Inferior parietal cortex (tissue), 1 donor: ENCODE results near the gene RARRES2.

Experiments used
- DNase-seq: peaks from one replicate; pipeline ENCODE4 v3.0.0-alpha.2; 2016; ENCODE audit errors: extremely low spot score

RARRES2 gene

DNA sequence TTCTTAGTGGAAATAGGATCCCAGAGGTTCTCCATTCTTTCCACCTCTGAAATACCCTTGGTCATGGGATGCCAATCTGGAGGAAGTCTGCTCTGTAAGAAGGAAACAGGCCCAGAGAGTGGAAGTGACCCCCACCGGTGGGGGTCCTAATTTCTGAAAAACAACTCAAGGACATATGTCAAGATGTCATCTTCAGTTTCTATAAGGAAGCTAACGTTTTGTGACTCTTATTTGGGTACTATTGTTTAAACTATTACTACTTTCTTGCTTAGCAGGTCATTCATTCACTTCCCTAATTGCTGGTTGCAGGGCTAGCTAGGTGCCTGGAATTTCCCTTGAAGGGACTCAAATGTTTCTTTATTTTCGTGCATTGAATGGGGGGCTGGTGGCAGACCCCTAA lies 35.8 kb upstream of the RARRES2 start:
- no peak for DNase-seq

DNA sequence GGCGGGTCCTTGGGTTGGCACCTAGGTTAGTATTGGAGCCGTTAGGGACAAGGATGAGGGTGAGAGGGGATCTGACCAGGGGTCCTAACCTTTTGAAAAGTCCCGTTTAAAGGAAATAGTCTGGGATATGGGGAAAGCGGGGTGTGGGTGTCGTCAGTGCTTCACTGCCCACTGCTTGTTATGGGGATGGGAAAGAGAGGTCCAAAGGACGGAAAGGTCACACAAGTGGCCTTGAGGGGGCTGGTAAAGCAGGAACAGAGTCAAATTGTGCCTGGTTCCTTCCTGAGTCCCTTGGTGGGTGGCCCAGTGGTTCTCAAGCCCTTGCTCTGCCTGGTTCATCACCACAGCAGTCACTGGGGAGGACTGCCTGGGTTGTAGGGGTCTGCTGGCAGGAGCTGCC lies 35.1 kb upstream of the RARRES2 start:
- no peak for DNase-seq

DNA sequence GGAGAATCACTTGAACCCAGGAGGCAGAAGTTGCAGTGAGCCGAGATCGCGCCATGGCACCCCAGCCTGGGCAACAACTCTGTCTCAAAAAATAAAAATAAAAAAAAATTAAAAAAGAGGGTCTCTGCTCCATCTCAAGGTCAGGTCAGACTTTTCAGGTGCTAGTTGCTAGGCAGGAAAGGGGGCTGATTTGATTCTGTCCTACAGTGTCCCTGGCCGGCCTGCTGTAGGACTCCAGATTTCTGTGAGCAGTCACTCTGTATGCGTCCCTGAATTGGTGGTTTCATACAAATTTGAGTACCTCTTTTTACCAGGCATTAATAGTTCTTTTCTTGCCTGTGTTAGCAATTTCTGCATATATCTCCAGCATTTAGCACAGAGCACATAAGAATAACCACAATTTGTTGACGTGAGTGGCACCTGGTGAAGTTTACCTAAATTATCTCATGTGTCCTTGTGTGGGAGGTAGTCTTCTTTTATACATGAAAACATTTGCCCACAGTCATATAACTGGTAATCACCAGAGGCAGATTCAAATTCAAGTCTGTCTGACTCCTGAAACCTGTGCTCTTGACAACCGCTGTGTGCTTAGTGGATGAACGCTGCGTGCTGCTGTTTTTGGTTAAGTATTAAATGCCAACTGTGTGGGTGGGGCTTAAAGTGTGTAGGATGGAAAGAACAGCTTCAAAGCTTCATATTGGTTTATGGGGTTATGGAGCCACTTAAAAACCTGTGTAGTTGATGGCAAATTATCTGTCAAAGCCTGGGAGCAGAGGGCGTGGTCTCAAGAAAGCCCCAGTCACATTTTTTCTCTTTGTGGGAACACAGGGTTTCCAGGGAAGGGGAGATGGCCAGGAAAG lies 34.5 kb upstream of the RARRES2 start:
- no peak for DNase-seq

DNA sequence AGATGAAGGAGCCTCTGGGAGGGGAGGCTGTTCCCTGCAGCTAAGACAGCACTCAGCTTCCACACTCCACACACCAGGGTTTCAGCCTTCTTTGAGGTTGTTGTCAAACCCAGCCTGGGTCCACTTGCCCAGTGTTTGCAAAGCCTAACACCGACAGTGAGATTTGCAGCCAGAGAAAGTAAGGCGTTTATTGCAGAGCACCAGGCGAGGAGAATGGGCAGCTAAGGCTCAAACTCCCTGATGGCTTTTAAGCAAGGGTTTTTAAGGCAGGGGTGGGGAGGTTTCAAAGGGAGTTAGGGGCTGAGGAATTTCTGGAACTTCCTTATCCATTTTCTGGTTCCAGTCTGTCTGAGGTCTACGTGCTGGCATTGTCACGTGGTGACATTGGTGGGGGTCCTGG lies 33.0 kb upstream of the RARRES2 start:
- no peak for DNase-seq

DNA sequence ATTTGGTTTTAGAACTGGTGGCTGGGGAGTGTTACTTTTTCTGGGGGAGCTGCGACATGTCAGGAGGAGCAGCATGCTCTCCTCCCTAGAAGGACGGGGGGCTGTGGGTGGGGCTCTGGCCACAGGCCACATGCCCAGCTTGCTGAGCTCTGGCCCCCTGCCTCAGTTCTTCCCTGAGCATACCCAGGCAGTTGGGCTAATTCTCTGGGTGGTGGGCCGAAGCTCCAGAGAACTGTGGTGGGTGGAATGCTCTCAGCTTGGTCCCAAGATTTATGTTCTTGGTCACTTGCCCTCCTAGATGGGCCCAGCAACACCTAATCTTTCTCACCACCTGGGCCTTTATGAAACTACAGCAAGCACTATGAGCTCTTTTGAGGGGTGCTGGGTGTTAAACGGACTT lies 32.6 kb upstream of the RARRES2 start:
- DNase-seq: no peak

DNA sequence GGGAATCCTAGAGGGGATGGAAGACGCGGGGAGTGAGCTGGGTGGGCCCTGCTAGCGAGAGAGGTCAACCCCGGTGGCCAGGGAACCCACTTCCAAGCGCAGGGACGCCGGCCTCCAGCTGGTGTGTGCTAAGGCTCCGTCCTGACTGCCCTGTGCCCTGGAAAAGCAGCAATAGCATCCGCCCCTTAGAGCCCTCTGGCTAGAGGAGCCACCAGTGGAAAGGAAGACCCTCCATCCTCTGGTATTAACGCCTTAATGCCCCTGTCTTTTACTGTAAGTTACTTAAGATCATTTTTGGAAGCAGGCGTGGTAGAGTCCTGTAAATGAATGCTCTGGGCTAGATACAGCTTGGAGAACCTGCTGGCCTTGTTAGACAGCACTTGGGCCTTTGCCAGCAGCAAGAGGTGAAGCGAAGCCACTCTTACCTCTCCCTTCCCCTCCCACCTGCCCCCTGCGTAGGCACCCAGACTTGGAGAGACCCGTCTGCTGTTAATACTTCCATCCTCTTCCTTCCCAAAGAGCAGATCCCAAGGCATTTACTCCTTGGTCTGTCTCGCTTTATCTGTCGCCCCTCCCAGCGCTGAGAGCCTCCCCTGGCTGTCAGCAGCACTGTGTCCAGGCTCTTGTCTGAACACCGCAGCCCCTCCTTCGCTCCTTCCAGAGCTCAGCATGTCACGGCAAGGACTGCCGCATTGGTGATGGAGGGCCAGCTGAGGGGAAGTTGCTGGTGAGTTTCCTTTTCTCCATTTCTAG lies 31.8 kb upstream of the RARRES2 start:
- DNase-seq: no peak

DNA sequence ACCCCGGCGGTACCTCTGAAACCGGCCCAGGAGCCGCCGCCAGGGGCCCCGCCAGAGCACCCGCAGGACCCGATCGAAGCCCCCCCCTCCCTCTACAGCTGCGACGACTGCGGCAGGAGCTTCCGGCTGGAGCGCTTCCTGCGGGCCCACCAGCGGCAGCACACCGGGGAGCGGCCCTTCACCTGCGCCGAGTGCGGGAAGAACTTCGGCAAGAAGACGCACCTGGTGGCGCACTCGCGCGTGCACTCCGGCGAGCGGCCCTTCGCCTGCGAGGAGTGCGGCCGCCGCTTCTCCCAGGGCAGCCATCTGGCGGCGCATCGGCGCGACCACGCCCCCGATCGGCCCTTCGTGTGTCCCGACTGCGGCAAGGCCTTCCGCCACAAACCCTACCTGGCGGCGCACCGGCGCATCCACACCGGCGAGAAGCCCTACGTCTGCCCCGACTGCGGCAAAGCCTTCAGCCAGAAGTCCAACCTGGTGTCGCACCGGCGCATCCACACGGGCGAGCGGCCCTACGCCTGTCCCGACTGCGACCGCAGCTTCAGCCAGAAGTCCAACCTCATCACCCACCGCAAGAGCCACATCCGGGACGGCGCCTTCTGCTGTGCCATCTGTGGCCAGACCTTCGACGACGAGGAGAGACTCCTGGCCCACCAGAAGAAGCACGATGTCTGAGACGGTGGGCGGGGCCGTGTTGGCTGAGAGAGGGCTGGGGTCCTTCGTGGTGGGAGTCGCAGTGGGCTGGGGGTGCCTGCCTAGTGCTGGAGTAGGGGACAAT lies 31.0 kb upstream of the RARRES2 start:
- no peak for DNase-seq

DNA sequence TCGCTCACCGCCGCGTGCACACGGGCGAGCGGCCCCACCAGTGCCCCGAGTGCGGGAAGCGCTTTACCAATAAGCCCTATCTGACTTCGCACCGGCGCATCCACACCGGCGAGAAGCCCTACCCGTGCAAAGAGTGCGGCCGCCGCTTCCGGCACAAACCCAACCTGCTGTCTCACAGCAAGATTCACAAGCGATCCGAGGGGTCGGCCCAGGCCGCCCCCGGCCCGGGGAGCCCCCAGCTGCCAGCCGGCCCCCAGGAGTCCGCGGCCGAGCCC lies 30.5 kb upstream of the RARRES2 start:
- DNase-seq: no peak

DNA sequence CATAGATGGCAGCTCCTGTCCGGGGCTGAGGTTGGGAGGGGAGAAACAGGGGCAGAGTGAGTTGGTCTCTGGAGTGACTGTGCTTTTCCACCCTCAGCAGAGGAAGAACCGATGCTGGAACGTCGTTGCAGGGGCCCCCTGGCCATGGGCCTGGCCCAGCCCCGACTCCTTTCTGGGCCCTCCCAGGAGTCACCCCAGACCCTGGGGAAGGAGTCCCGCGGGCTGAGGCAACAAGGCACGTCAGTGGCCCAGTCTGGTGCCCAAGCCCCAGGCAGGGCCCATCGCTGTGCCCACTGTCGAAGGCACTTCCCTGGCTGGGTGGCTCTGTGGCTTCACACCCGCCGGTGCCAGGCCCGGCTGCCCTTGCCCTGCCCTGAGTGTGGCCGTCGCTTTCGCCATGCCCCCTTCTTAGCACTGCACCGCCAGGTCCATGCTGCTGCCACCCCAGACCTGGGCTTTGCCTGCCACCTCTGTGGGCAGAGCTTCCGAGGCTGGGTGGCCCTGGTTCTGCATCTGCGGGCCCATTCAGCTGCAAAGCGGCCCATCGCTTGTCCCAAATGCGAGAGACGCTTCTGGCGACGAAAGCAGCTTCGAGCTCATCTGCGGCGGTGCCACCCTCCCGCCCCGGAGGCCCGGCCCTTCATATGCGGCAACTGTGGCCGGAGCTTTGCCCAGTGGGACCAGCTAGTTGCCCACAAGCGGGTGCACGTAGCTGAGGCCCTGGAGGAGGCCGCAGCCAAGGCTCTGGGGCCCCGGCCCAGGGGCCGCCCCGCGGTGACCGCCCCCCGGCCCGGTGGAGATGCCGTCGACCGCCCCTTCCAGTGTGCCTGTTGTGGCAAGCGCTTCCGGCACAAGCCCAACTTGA lies 29.9 kb upstream of the RARRES2 start:
- DNase-seq: no peak

DNA sequence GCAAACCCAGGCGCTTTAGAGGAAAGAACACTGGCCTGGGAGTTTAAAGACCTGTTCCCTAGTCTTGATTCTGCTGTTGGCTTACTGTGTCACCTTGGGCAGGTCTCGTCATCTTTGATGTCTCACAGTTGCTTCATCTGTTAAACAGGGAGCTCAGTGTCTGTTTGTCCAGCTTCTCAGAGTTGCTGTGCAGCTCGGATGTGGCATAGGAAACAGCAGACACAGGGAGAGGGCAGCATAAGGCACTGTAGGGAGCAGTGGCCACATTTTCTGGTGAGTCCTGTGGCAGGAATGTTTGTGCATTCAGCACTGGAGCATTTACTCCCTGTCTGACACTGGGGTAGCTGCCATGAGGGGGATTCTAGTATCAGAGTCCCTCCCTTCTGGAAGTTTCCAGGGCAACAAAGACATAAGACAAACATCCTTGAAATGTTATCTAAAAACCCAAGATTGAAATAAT lies 29.2 kb upstream of the RARRES2 start:
- DNase-seq: no peak

DNA sequence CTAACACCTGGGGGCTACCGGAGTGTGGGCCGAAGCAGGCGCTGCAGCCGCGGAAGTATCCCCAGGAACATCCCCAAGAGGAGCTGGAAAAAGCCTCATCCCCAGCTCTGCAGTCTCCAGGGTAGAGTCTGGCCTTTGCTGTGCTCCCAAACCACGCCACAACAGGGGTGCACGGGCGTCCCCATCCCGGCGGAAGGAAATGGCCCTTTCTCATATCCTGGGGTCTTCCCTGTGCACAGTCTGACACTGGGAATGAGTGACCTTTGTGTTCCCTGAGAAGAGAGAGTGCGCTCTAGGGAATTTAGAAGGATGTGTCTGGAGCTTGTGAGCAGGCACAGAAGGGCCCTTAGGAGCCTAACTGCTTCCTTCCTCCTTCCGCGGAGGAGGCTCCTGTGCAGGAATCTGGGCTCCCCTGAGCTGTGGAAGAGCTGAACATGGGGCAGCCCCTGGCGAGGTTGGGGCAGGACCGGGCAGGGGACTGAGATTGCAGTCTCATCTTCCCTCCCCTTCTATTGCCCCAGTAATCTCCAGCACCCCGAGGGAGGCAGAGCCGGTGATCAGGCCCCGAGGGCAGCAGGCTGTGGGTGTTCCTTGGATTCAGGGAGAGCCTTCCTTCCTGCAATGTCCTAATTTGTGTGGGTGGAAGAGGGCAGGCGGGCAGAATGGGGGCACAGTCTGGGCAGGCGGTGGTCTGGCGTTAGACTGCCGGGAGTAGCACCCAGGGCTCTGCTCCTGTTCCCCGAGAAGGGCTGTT lies 28.5 kb upstream of the RARRES2 start:
- DNase-seq: no peak

DNA sequence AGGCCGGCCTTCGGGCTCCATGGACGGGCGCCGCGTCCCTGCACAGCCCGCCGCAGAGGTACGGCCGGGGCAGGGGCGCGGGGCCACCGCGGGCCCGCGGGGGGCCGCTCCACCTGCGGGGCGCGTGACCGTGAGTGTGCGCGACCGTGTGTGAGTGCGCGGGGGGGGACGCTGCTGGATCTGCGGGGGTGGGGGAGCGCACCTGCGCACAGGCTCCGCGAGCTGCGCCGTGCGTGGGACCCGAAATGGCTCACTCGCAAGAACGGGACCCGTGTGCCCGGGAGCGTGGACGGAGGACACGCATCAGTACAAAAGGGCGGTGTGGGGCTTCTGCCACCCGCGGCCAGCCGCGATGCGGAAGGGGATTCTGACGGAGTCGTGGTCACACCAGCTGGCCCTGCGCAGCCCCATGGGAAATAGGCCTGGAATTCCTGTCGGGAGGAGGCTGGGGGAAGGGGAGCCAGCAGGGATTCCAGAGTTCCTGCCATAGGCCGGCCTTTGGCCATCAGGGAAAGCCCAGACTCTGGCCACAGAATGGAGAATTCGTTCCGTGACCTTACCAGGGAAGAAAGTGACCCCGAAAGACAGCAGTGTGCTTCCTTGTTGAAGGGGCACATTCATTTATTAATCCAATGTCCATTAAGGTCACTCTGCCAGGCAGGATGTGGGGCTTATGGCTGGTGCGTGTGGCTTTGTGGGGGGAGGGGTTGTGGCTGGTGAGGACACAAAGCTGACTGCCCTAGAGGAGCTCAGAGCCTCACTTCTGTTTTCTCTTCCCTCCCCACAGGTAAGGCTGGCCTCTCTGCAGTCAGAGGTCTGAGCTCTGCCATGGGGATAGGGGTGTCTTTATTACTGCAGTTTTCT lies 27.7 kb upstream of the RARRES2 start:
- DNase-seq: no peak

DNA sequence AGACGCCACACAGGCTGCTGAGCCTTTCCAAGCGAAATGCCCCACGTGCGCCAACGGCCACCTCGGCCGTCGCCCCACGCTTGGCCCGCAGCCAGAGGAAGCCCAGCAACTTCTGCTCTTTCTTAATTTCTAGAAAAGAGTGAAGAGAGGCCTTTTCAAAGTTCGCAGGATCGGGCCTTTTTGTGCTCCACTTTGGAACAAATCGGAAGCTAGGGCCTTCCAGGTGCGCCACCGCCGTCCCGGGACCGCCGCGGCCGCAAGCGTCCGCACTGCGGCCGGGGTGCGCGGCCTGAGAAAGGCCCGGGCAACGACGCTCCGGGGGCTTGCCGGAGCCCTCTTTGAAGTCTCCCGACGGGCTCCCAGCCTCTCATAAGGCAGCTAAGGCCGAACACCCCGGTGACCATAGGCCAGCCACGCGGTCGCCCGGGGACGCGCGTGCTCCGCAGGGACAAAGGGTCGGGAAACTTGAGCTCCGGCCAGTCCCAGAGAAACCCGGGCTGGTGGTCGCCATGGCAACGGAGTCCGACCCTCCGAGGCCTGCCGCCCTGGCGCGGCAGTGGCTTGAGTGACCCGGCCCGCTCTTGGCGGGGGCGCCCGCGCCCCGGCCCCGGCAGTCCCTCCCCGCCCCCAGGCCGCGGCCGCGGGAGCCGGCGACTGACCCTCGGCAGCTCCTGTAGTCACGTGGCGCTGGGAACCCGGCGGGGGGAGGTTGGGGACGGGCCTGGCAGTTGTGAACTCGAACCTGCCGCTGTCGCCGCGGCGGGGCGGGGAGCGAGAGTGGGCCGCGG lies 26.9 kb upstream of the RARRES2 start, which contains the start of gene REPIN1:
TSS of gene REPIN1 (plus strand) at position 727 of the 788 bp plus-strand sequence. CDS start 890 bp downstream, outside the sequence.
- peak; percentile 81 for DNase-seq

DNA sequence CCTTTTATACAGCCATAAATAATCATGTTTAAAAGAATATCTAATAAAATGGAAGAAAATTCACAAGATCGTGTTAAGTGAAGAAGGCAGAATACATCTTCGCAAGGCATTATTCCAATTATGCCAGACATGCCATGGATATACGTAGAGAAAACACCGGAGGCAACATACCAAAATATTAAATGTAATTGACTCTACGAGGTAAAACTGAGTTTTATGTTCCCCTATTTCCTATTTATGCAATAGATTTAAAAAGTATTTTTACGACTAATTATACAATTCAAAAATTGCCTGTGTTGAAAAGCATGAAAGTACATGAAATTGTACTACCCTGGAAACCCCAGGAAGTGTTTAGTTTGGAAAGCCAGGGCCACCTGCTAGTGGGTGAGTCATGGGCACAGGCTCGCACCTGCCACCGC lies 26.3 kb upstream of the RARRES2 start:
- DNase-seq: no peak

DNA sequence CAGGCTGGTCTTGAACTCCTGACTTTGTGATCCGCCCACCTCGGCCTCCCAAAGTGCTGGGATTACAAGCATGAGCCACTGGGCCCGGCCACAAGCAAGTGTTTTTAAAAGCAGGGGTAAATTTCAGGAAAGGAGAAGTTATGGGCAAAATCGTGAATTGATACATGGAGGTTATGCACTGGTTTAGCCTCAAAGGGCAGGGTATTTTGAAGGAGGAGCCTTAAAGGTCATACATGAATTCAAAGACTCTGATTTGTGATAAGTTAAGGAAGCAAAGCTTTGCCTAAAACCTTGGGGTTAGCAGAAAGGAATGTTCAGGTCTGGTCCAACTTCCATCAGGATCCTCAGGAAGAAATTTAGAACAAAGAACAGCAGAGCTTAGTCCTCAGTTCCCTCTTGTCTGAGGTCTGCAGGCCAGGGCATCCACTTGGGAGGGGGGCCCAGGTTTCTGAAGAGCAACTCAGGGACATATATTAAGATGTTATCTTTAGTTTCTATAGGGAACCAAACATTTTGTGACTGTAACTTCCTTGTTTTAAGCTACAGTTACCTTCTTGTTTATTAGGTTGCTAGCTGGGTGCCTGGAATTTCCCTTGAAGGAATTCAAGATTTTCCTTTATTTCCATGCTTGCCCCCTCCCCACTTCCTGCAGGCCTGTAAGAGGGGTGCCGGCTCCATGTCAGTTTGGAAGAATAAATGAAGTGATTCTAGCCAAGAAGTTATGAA lies 24.4 kb upstream of the RARRES2 start:
- DNase-seq: no peak

DNA sequence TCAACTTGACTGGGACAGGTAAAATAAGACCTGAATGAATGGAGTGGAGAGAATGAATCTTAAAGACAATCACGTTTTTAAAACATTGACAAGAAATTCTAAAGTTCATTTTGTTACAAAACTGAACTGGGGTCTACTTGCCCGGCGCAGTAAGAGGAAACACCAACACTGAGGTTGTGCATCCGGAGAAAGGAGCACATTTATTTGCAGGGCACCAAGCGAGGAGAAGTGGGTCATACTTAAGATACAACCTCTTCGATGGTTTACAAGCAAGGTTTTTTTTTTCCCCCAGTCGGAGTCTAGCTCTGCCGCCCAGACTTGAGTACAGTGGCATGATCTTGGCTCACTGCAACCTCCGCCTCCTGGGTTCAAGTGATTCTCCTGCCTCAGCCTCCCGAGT lies 23.8 kb upstream of the RARRES2 start:
- no peak for DNase-seq

DNA sequence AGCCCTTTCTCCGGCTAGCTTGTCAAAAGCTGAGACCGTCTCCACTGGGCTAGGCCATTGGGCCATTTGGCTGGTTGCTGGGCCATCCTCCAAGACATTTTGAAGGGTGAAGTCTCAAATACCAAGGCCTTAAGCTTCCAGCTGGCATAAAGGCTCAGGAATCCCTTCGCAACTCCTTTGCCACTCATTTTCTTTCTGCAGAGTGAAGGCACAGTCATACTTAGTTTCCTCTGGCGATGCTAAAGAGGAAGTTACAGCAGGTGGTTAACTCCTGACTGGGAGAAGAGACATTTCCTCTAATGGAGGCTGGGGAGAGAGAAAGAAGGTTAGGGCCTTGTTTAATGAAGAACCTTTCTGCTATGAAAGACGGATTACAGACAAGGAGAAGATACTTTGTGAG lies 22.4 kb upstream of the RARRES2 start:
- no peak for DNase-seq

DNA sequence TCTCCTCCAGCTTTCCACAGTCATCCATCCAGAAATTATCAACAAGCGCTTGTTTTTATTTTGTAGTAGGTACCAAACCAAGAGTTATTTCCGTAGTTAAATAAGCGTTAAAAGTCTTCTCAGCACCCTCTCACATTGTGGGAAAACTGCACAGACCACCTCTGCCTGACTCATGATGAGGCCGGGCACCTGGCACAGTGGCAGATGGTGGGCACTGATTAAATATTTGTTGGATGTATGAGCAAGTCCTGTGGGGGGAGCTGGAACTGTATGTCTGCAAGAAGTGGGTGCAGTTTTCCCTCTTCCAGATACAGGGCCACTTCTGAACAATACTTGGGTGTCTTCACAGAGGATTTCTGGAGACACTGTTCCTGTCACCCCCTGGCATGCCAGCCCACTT lies 21.9 kb upstream of the RARRES2 start:
- no peak for DNase-seq
